Measurements from ENCODE around the gene HERC3.

The HERC3 gene

DNA sequence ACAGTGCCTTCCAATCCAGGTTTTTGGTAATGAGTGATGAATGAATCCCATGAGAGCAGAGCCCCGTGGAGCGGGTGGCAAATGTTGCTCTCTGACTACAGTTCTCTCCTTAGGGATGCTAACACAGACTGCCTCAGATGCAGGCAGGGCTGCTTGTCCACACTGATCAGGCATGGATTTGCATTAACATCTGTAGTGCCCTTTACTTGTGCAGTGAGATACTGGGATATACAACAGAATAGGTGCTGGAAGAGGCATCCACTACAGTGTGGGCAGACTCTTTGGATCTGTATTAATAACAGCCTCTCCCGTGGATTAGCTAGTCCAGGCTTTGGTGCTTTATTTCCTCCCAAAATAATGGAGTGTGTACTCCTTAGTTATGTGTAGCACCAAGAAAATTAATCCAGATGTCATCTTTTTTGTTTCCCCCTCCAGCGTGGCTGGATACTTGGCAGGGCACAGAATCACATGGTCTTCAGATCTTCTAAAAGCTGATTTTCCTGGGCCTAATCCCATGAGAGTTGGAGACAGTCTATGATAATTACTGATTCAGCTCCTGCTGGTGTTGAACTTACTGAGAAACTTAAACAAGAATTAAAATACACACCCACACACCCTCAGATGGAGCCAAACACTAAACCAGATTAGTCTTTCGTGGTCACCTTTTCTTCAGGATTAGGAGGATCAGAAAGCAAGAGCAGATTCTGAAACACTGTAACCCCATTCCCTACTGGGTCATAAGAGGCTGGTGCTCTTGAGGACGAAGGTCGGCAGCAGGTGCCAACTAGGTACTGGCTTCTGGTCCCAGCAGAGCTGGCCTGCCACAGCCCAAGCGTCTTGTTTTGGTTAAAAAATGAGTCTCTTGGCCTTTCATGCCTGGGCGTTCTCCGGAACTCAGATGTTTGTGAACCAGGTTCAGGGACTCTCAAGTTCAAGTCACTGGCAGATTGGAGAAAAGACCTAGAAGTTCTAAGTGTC lies 128.5 kb downstream of the HERC3 start:
- DNase-seq = no peak

DNA sequence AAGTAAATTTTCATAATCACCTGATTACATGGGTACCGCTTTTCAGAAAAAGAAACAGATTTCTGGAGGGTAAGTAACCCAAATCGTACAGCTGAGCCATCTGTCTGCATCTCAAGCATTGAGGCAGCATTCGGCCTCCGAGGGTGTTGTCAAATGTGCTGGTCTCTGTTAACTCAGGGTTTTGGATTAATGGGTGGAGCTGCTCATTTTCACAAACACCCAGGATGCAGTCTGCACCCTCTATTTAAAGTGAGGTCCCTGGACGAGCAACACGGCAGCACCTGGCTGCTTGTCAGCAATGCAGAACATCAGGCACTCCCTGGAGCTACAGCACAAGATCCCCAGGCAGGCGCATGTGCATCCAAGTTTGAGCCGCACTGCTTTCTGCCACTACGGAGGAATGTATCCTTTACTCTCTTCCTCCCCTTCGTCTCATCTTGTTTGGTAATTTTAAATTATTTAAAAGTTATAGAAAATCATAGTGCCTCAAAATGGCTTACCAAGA lies 130.0 kb downstream of the HERC3 start:
- no peak for DNase-seq

DNA sequence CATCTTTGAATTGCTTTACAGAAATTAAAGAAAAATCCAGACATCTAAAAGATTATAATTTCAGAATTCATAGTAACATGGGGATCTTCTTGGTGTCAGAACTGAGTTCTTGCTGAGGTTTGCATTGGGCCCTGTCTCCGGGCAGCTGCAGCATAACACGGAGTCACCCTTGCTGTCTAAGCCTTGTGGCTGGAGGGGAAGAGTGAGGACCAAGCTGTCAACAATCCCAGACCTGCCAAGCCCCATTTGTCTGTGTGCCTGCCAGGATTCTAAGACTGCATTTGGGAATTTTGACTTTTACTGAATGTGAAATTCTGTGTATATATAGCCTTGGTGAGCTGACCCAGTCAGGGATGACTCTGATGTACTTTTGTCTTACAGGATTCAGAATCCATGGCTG lies 130.5 kb downstream of the HERC3 start:
- no peak for DNase-seq

DNA sequence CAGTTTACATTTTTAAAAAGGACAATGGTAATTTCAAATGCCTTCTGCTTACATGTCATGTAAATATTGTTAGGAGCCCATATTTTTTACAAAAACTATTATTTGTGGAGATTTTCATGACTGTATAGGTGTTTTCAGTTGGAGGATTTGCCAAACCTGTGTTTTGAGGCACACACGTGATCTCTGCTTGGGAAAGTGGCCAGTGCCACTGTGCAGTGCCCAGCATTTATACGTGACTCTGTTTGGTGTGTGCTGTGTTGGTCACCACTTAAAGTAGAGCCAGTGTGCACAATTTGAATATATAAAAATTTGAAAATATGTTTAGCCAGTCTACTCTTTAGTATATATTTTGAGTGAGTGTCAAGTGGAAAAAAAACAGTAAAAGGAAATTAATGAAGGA lies 132.1 kb downstream of the HERC3 start:
- no peak for DNase-seq

DNA sequence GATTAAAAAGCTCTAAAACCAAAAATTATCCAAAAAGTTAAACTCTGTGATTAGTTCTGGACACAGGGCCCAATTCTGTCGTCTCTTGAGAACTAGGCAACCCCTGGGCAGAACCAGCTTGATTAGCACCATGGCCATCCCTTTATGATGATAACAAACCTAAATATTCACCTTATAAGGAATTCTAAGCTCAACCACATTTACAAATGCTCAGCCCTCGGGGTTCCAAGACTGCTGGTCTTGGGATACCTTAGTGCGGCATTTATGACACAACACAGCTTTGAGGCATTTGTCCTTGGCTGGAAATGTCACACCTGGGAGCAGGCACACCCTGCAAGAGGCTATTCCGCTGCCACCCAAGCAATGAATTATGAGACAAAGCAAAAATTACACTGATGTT lies 132.9 kb downstream of the HERC3 start:
- no peak for DNase-seq

DNA sequence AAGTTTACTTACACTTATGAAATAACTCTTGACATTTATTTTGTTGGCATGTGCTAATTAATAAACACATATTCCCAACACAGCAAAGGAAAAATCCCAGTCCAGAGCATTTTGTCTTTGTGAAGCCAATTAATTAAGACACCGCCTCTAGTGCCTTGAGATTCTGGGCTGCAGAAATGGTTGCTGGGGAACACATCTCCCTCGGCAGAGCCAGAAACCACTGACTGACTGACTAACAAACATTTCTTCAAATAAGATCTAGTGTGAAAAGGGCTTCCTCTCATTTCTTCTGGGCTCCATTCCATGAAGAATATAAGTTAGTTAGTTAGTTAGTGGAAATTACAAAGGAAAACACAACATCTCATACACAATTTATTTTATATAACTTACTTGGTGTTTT lies 133.7 kb downstream of the HERC3 start:
- no peak for DNase-seq

DNA sequence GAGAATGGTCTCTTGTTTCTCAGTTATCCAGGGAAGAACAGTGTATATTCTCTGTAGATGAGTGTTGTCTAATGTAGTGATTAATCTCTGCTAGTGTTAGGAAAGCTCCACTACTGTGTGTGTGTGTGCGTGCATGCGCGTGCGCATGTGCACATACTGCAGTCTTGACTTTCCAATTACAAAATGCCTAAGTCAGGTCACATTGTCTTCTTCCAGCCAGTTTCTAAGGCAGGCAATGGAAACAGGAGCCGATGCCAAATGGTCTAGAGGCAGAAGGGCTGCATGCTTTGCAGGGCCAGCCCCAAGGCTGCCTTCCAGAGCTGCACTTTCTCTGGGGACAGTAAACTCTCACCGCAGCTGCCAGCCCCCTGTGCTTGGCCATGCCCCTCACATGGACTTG lies 135.9 kb downstream of the HERC3 start:
- DNase-seq = no peak

DNA sequence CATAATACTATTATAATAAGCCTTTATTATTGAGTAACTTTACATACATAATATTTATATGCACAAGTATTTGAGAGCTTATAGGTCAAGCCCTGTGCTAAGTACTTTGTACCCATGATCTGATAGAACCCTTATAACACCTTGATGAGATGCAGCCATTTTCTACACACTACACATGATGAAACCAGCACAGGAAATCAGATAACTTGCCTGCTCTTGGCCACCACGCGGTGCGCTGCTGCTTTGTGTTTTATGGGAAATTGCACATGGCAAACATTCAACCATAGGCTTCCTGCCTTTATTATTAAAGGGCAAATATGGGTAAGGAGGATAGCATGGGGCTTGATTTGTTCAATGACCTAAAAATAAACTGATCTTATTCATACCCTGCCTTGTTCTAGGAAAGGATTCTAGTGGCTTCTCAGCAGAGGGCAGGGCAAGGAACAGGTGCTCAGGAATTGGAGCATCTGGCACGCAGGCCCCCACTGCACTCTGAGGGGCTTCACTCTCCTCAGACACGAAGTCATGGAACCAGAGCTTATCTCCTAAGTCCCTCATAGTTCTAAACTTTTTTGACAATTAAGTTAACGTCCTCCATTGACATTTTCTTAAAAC lies 137.0 kb downstream of the HERC3 start:
- DNase-seq = no peak

DNA sequence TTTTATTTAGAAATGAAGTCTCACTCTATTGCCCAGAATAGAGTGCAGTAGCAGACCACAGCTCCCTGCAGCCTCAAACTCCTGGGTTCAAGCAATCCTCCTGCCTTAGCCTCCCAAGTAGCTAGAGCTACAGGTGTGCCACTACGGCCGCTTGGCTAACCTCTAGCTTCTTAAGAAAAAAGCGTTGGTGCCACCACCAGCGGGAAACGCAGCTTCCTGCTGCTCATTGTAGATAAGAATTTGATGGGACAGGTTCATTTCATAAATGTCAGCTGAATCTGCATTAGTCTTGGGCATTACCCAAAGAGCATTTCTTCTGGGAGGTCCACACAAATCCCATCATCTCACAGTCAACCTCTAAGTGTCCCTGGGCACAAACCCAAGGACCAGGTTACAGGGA lies 138.5 kb downstream of the HERC3 start:
- no peak for DNase-seq

DNA sequence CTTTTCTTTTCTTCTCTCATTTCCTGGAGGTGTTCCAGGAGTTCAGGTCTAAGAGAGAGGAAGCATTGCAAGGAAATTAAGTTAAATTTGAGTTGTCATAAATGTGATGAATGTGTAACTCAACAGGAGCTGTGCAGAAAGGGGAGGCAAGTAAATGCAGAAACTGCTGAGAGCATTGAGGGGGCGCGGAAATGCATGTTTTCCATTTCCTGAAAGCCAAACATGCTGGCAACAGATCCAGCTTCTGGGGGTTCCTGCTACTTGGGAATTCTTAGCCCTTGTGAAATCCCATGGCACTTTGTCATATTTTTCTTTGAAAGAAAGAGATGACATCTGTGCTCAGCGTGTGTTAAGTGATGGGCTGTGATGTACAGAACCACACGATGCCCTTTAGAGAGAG lies 139.1 kb downstream of the HERC3 start:
- DNase-seq = no peak

DNA sequence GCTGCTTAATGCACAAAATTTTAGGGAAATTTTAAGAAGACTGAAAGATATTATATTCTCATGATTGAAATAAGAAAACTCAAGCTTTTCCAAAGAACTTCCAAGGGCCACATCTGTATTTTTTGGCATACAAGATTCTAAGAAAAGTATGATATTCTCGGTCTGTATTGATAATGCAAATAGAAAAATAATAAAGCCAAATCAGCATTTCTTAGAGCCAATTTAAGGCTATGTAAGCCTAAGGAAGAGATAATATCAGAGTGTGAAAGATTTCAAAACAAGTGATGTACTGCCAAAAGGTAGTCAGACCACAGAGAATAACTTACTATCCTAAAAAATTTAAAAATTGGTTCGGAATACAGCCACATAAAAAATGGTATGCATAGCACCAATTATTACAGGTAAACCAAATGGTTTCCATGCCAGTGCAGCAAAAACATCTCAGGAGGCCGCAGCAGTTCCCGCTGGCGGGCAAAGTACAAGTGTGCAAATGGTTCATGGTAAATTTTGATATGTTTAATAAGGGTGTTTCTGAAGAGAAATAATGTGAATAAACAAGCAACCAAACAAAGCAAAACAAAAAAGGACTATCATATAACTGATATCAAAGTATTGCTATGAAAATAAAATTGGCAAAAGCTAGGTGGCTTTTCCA lies 140.6 kb downstream of the HERC3 start:
- no peak for DNase-seq

DNA sequence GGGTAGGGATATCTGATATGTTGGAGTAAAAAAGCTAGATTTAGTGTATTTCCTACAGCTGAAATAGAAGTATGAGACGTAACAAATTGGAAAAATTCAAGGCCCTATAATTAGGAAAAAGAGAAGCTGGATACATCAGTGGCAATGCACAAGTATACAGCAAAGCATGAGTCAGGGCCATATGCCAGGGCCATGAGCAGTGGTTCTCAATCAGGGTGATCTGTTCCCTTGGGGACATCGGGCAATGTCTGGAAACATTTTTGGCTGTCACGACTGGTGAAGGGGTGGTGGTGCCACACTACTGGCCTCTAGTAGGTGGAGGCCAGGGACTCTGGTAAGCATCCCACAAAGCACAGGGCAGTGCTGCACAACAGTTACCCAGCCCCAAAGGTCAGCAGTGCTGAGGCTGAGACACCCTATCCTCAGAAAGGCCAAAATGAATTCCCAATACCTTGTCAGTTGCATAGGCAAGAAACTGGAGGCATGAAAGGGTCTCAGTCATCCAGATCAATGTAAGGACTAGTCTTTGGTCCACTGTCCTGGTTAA lies 142.2 kb downstream of the HERC3 start:
- no peak for DNase-seq

DNA sequence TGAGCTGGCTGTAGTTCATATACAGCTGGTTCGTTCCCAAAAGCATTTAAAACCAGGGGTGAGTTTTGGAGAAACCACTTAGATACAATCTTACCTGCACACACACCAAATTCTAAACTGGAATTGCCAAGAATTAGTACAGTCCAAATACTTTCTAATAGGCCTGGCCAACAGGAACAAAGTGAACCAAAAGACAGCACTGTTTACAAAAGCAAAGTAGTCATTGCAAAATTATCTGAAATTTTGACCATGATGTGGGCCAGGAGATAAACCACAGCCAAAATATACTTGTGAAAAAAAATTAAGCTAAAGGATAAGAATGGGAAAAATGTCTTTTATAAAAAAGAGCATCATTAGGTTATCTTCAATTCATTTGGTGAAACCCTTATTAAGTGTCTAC lies 143.3 kb downstream of the HERC3 start:
- DNase-seq = no peak

DNA sequence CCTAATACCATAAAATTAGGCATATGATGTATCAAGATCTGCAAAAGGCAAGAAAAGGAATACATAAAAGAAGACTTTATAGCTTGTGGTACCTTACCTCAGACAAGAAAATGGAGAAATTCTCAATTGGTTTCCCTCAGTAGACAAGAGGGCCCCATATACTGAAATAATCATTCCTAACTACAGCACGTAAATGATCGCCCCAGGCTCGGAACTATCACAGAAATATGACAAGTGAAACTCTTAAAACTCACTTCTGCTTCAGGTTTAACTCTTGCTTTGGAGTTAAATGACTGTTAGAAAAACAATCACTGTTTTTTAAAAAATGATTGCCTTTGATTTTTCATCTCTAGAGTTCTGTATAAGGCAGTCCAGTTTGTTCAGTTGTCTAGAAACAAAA lies 144.0 kb downstream of the HERC3 start:
- DNase-seq = no peak

DNA sequence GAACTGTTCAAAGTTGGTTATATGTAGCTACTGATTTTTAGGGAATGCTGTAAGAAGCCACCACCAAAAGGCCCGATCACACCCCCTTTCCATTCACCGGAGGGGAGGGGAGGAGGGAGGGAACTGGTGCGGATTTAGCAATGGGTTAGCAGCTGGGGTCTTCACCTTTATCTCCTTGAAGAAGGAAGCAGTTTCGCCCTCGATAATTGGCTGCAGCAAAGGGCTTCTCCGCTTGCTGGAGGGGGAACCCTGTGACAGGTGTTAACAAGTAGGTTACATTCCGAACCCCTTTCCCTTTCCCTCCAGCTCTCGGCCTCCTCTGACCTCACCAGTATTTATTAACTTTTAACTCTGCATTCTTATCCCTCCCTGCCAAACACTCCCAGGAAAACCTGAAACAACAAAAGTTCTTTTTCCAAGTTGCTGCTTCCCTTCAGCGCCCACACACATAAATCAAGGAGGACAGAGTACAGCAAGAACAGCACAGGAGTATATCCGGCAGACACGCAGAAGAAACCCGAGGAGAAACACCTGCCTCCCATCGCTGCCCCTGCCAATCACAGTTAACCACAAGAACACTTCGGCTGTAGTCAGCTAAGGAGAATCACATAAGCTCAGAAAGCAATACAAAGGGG lies 145.1 kb downstream of the HERC3 start:
- DNase-seq = peak in 1 of 2 donors; percentile 8

DNA sequence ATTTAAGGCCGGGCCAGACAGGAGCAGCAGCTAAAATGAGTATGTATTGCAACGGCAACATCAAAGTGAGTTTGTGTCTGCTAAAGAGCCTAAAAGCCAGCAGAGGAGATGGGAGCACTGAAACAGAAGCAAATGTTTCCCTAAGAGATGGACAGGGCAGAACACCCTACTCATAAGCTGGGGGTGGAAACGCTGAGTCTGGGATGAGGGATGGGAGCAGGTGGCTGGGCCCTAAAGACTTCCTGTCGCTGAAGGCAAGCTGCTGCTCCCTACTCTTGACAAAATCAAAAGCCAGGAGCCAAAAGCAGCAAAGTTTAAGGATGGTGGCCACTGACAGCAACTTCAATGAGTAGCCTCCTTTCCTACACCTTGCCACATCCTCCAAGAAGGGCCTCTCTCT lies 145.9 kb downstream of the HERC3 start:
- DNase-seq = no peak

DNA sequence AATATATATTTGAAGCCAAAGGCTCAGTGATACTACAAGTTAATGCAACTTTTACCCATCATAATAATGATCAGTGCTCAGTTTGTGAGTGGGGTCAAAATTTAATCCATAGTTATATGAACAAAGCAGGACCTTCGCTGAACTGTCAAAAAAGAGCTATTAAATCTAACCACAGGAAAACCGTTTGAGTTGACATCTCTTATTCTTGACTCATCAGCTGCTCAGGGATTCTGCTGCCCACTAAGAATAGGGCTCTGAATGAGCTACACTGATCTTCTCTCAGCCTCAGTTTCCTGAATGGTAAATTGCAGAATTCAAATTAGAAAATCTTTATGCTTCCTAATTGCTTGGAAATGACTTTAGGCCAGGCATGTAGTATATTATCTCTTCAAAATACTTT lies 150.3 kb downstream of the HERC3 start:
- DNase-seq = no peak

DNA sequence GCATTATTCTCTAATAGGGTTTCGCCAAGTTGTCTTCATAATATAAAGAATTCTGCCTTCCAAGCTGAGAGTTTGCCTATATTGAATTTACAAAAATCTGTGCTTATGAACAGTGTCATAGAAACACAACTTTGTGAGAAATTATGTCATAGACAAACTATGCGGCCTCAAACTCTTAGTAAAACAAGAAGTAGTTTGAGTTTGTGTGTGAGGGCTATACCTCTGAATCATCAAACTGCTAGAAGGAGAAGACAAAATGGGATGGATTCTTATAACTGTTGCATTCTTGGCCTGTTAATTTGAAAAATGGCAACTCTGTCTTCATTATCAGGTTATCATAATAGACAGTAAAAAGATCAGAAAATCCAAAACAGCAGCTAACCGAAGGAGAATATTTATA lies 151.4 kb downstream of the HERC3 start:
- DNase-seq = no peak

DNA sequence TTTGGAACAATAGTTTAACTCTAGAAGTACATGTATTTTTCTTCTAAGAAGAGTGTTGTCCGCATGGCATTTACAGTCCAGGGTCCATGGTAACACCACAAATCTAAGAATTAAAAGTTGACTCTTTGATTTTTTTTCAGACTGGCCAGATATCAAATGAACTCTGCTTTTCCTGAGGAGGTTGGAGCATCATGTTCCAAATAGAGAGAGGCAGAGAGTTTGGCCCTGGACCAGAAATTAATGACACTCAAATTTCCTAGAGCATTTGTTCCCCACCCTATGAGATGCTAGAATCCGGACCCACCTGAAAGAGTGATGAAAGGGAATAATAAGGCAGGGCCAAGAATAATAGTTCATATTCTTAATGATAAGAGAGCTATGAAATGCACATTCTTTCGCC lies 152.3 kb downstream of the HERC3 start:
- DNase-seq = no peak

DNA sequence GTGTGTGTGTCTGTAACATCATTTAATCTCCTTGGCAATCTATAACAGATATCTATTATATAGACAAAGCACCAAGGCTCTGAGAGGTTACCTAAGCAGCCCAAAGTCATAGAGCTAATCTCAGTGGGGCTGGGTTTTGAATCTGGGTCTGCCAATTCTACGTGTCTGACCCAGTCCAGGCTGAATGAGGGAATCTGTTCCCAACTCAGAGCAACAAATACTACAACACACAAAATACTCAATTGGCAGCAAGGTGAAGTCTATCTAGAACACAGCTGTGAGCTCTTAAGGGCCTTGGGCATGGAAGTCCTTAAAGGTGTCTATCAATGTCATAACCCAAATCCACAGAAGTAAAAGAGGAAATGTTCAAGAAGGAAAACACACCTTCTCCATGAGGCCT lies 152.9 kb downstream of the HERC3 start:
- no peak for DNase-seq

DNA sequence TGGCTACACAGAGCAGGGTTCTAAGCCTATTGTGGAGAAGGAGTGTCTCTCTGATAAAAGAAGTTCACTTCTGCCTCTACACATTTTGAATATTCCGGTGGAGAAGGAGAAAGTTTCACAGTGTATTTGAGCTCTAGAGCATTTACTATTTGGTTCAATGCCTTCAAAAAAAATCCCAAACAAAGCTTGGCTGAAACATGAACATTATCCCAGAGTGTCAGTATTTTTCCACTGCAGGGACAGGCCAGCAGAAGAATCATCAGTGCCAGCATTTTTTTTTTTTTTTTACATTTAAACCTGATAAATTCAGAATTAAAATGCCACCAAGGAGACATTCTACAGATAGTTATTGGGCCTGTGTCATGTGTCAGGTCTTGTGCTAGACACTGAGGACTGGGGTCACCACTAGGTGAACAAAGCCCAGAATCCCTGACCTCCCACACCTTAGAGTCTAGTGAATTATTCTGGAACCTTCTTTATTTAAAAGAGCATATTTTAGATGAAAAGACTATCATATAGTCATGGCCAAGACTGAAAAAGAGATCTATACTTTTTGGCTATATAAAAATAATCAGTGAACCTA lies 153.4 kb downstream of the HERC3 start:
- no peak for DNase-seq

DNA sequence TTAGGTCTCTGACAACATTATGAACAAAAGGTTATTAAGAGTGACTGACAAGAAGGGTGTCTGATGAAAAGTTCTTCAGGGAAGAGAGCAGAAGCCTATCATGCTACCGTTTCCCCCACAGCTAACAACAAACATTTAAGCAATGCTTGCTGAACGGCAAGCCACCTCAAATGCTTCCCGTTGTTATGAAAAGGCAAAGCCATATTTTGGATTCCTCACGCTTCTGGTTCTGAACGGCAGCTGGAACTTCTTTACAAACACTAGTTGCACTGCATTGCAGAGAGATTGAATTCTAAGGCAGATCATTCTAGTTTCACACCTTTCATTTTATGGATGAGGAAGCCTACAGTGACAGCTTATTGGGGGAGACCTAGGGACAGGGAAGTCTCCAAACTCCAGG lies 153.9 kb downstream of the HERC3 start:
- DNase-seq = no peak

DNA sequence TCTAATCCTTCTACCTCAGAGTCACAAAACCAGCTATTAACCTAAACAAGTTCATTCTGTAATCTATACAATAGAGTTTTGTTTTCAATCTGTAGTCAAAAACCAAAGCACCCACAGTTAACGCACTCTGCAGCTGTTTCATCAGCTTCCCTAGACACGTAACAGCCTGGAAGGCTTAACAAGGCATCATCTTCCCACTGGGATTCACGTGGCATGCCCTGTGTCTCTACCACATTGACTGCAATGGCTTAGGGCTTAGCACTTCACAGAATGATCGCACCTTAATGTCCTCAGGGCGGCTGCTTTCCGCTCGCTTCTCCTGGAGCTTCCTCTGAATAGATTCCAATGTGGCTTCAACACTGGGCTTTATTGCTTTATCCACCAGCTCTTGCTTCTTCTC lies 155.1 kb downstream of the HERC3 start:
- no peak for DNase-seq

All from activated CD4-positive, alpha-beta T cell treated with anti-CD3 and anti-CD28 coated beads for 4 hours (primary cell).